HepG2 (cell line): ENCODE data around the gene SYNE1. TPM values are rescaled to one million over a fixed set of nuclear protein-coding genes. Genes with fewer than 3 reads are reported as not detected.

ENCODE experiments used
- CCDC6 ChIP-seq: sonication (generic); formaldehyde crosslinking; IDR thresholded peaks from 2 replicates; pipeline ENCODE4 v1.8.1; 2022; ENCODE audit warnings: mild to moderate bottlenecking, missing genetic modification reagents, moderate library complexity
- CHD2 ChIP-seq: IDR thresholded peaks from 2 replicates; pipeline ENCODE4 v1.6.1; 2011; ENCODE audit warnings: low read depth, low read length, improper control_type of control experiment
- GMEB2 ChIP-seq: IDR thresholded peaks from 2 replicates; pipeline ENCODE4 v1.6.1; 2016; ENCODE audit warnings: missing biosample characterization, missing genetic modification reagents, low read depth
- HHEX ChIP-seq: IDR thresholded peaks from 2 replicates; pipeline ENCODE4 v1.6.1; 2016; ENCODE audit warnings: control low read depth
- HOXA5 ChIP-seq: sonication (generic); formaldehyde crosslinking; IDR thresholded peaks from 2 replicates; pipeline ENCODE4 v1.4.0; 2020; ENCODE audit warnings: missing genetic modification reagents
- KDM3A ChIP-seq: IDR thresholded peaks from 2 replicates; pipeline ENCODE4 v1.6.1; 2018; ENCODE audit warnings: low read depth, missing compliant biosample characterization
- MBD4 ChIP-seq: IDR thresholded peaks from 2 replicates; pipeline ENCODE4 v1.6.1; 2012; ENCODE audit warnings: low read length, inconsistent platforms, borderline replicate concordance
- ZBTB40 ChIP-seq, 2 experiments: fragments of 450-650 bp in 1 of 2; sonication (generic) in 1 of 2; formaldehyde crosslinking in 1 of 2; IDR thresholded peaks; 2 replicates each; pipeline versions ENCODE4 v1.6.1 to v1.8.0; 2016 to 2022; ENCODE audit warnings: antibody characterized with exemption in 1 of 2, mild to moderate bottlenecking in 1 of 2, missing genetic modification reagents in 1 of 2
- ZNF17 ChIP-seq: sonication (generic); formaldehyde crosslinking; IDR thresholded peaks from 2 replicates; pipeline ENCODE4 v1.5.0; 2020; ENCODE audit warnings: mild to moderate bottlenecking, missing genetic modification reagents
- ZNF280B ChIP-seq: sonication (generic); formaldehyde crosslinking; IDR thresholded peaks from 2 replicates; pipeline ENCODE4 v1.5.0; 2020; ENCODE audit warnings: missing genetic modification reagents, mild to moderate bottlenecking, borderline replicate concordance
- ZNF547 ChIP-seq: sonication (generic); formaldehyde crosslinking; IDR thresholded peaks from 2 replicates; pipeline ENCODE4 v1.5.1; 2020; ENCODE audit warnings: mild to moderate bottlenecking, missing genetic modification reagents
- ZNF704 ChIP-seq: sonication (generic); formaldehyde crosslinking; IDR thresholded peaks from 2 replicates; pipeline ENCODE4 v1.8.1; 2023; ENCODE audit warnings: mild to moderate bottlenecking, inconsistent platforms, moderate library complexity, missing genetic modification reagents, borderline replicate concordance
- ZNF720 ChIP-seq: sonication (generic); formaldehyde crosslinking; IDR thresholded peaks from 2 replicates; pipeline ENCODE4 v1.4.0; 2020; ENCODE audit warnings: missing genetic modification reagents
- ZSCAN12 ChIP-seq: sonication (generic); formaldehyde crosslinking; IDR thresholded peaks from 2 replicates; pipeline ENCODE4 v1.9.0; 2021; ENCODE audit warnings: mild to moderate bottlenecking, missing genetic modification reagents
- polyA plus RNA-seq, 8 experiments: library from polyadenylated mRNA; depleted of rRNA in 3 of 8; stranded (reverse) in 7 of 8; unstranded in 1 of 8; fragments of >200 nt; fragmentation: Illumina TruSeq in 4 of 8; extraction: Trizol in 4 of 8; gene quantifications; 2 replicates each; pipeline versions ENCODE4 v1.2.1 to v1.2.3, GENCODE V29; 2011 to 2016; ENCODE audit warnings: low read depth in 4 of 8, missing spikeins in 1 of 8, mixed read lengths in 1 of 8; ENCODE audit not compliant: insufficient read depth in 1 of 8
- total RNA-seq, 5 experiments: library from RNA; depleted of rRNA; stranded (reverse); fragments of >200 nt; fragmentation: Illumina TruSeq; extraction: Trizol; gene quantifications; 2 replicates each; pipeline ENCODE4 v1.2.3, GENCODE V29; 2016; ENCODE audit warnings: low read depth in 1 of 5

SYNE1 gene
- total and polyA plus RNA-seq, 2 of the 13 experiments (the other 11 are each of a cell fraction or from before 2014, with no cell fraction given): 5.5 to 15.9 TPM

- TF ChIP-seq ZNF704 (CRISPR knock-in tag): 0 out of 2 replicates have a peak, but pooled peaks have one; percentile 56
- TF ChIP-seq ZBTB40 (IDR thresholded peaks at IDR 0.05): no peak
- TF ChIP-seq ZBTB40 (CRISPR knock-in tag; IDR thresholded peaks at IDR 0.05): peak; percentile 51; the same call in 1 of the 2 replicates
- TF ChIP-seq ZNF547: peak; percentile 86
- TF ChIP-seq GMEB2 (CRISPR knock-in tag): no peak
- TF ChIP-seq MBD4: no peak
- TF ChIP-seq ZNF720 (CRISPR knock-in tag): no peak
- peak; percentile 80; the same call in 1 of the 2 replicates for TF ChIP-seq ZNF280B (CRISPR knock-in tag)
- no peak for TF ChIP-seq HHEX (CRISPR knock-in tag)
- TF ChIP-seq HOXA5 (CRISPR knock-in tag): no peak; the same call in 1 of the 2 replicates
- no peak for TF ChIP-seq ZSCAN12 (CRISPR knock-in tag)
- TF ChIP-seq CCDC6 (CRISPR knock-in tag): peak; percentile 79; the same call in 1 of the 2 replicates
- TF ChIP-seq CHD2: no peak; the same call in 1 of the 2 replicates
- TF ChIP-seq ZNF17 (CRISPR knock-in tag): no peak
- peak; percentile 81; the same call in 1 of the 2 replicates for TF ChIP-seq KDM3A
These were observed 335.2 kb downstream of the SYNE1 start (continued) for GRCh38 chr6:152301765-152302568.
